Pancreas (tissue), 10 donors: ENCODE data around the gene XIRP1. TPM values are rescaled to one million over a fixed set of nuclear protein-coding genes. Genes with fewer than 3 reads are reported as not detected.

ENCODE experiments used
- ATAC-seq, 4 donors: fragments of 200-7000 bp; cut with Tn5 transposase; one replicate each; pipeline versions ENCODE4 v1.8.0 to v1.9.1; 2020; ENCODE audit warnings: mild to moderate bottlenecking in 4 of 4, moderate library complexity in 4 of 4
- DNase-seq, 6 donors: peaks; one replicate each; pipeline ENCODE4 v3.0.0-alpha.2; 2020
- FAIRE-seq: peaks from 2 replicates; lab custom pipeline; 2012; peaks lifted over from hg19 to GRCh38; lab: Jason Lieb, UNC
- H3K27ac ChIP-seq, 4 donors: fragments of 200-600 bp; sonication (generic); 1 replicate in 3 of 4; 2 replicates in 1 of 4; pipeline versions ENCODE4 v1.5.0 to v1.8.0; 2020
- H3K27me3 ChIP-seq, 4 donors: fragments of 200-600 bp; one replicate each; pipeline ENCODE4 v1.8.0; 2021
- H3K36me3 ChIP-seq, 3 donors: fragments of 200-600 bp; sonication (generic) in 1 of 3; one replicate each; pipeline versions ENCODE4 v1.5.0 to v1.8.0; 2020 to 2021
- H3K4me1 ChIP-seq, 3 donors: fragments of 200-600 bp; one replicate each; pipeline ENCODE4 v1.8.0; 2021
- H3K4me3 ChIP-seq, 4 donors: fragments of 200-600 bp; sonication (generic) in 2 of 4; one replicate each; pipeline versions ENCODE4 v1.5.0 to v1.8.0; 2020 to 2021
- H3K9me3 ChIP-seq, 4 donors: fragments of 200-600 bp; one replicate each; pipeline ENCODE4 v1.8.0; 2021
- CTCF ChIP-seq, 4 donors: fragments of 200-600 bp; sonication (generic) in 3 of 4; IDR thresholded peaks; one replicate each; pipeline versions ENCODE4 v1.5.0 to v1.8.0; 2021; ENCODE audit warnings: antibody characterized with exemption in 4 of 4
- WGBS, 2 donors: extraction: QIAGEN DNeasy Blood & Tissue Kit; methylation state at CpG; one replicate each; pipeline ENCODE4 v1.1.7; 2013; 5-methylcytosine and 5-hydroxymethylcytosine counted together
- intact Hi-C, 3 donors: fragments of 100-400 bp; cut with DNase I; formaldehyde crosslinking; loops; one replicate each; pipeline versions ENCODE4 v1.11.1 to v1.14.2; 2022
- polyA plus RNA-seq, 2 donors: library from polyadenylated mRNA; stranded (reverse); fragments of 200-250 nt; gene quantifications; one replicate each; pipeline ENCODE4 v1.2.3, GENCODE V29; 2013
- total RNA-seq, 6 donors: library from RNA; stranded (reverse); fragmentation: NEBNext Ultra II Directional in 4 of 6; extraction: Animal tissue kit (Norgen Biotek cat#: 25700) in 4 of 6; gene quantifications; one replicate each; pipeline versions ENCODE4 v1.2.1 to v1.2.4, GENCODE V29; 2021 to 2023
- donor health status: healthy with polysubstance abuse.
- donor health status: DM: no; HTN: no; CAD: no; lungs with moderate emphysema.
- donor health status: DM: no; HTN: no; CAD: no.
- donor health status: control.
- donor health status: control.
- donor health status: Bipolar disorder and iron deficiency.
- donor health status: DM: yes; HTN: yes; CAD: no.
- donor health status: DM: no; HTN: no; CAD: no.
- donor health status: DM: no; HTN: no; CAD: no.
- donor health status: DM: yes; HTN: yes; CAD: no.

XIRP1 gene
- total and polyA plus RNA-seq, 8 donors: 0.08 to 0.43 (median 0.12) TPM; not detected in 4

GRCh38 chr3:39138804-39139415 is 53.5 kb downstream of the XIRP1 start:
- Histone ChIP-seq H3K4me3 (no peak overlapping the region), H3K27me3 (no peaks in the 10 kb centered on the region), H3K9me3 (no peaks in the 10 kb centered on the region), H3K27ac (peak overlapping the region in 1 of 4 donors; percentile 2), H3K36me3 (peaks cover 8 to 17% (median 12%) of the 10 kb centered on the region in 3 donors), H3K4me1 (peaks cover 30 to 34% (median 32%) of the 10 kb centered on the region in 3 donors)
- FAIRE-seq: no peak
- TF ChIP-seq CTCF (IDR thresholded peaks at IDR 0.05): no peak
- intact Hi-C loops: no loop called here
- peak in 1 of 6 donors; percentile 61 for DNase-seq
- no peak for ATAC-seq
- WGBS, 2 donors: 79 to 91% methylated on average over 7 of the region's 7 CpGs

- no peaks in the 10 kb centered on the region for H3K9me3 ChIP-seq
- intact Hi-C loops: no loop called here
- no peak for DNase-seq
- no peak for TF ChIP-seq CTCF (IDR thresholded peaks at IDR 0.05)
- H3K27me3 ChIP-seq: no peaks in the 10 kb centered on the region
- peak overlapping the region in 1 of 4 donors; percentile 2 for H3K27ac ChIP-seq
- peaks cover 28 to 30% (median 30%) of the 10 kb centered on the region in 3 donors for H3K4me1 ChIP-seq
- H3K4me3 ChIP-seq: no peak overlapping the region
- H3K36me3 ChIP-seq: peaks cover 5 to 10% (median 7%) of the 10 kb centered on the region in 3 donors
- no peak for FAIRE-seq
- no peak for ATAC-seq
- WGBS, 2 donors: 90 to 94% methylated on average over 10 of the region's 10 CpGs
Measured at GRCh38 chr3:39137991-39138803, 54.2 kb downstream of the XIRP1 start.

GRCh38 chr3:39137435-39137936 is 54.9 kb downstream of the XIRP1 start:
- TF ChIP-seq CTCF (IDR thresholded peaks at IDR 0.05): no peak
- Histone ChIP-seq H3K9me3 (no peaks in the 10 kb centered on the region), H3K27ac (no peak overlapping the region), H3K36me3 (peaks cover 0 to 3% (median 0%) of the 10 kb centered on the region in 3 donors), H3K4me3 (no peak overlapping the region), H3K27me3 (no peaks in the 10 kb centered on the region), H3K4me1 (peaks cover 21 to 24% (median 23%) of the 10 kb centered on the region in 3 donors)
- no peak for ATAC-seq
- 93% methylated on average over 17 to 18 of the region's 18 CpGs for WGBS, 2 donors
- no peak for DNase-seq
- intact Hi-C loops: no loop called here
- no peak for FAIRE-seq

GRCh38 chr3:39136533-39137434 is 55.6 kb downstream of the XIRP1 start:
- DNase-seq (peak in 2 of 6 donors; percentile 41 to 53), FAIRE-seq (no peak), ATAC-seq (no peak)
- Histone ChIP-seq H3K27ac (no peak overlapping the region), H3K4me1 (peaks cover 14 to 17% (median 16%) of the 10 kb centered on the region in 3 donors), H3K4me3 (no peak overlapping the region), H3K9me3 (no peaks in the 10 kb centered on the region), H3K27me3 (no peaks in the 10 kb centered on the region), H3K36me3 (no peaks in the 10 kb centered on the region)
- intact Hi-C loops: no loop called here
- WGBS, 2 donors: 89% methylated on average over 21 of the region's 21 CpGs
- no peak for TF ChIP-seq CTCF (IDR thresholded peaks at IDR 0.05)
